A549 (cell line): ENCODE results near the gene TMEM37. TPM values are rescaled to one million over a fixed set of nuclear protein-coding genes. Genes with fewer than 3 reads are reported as not detected.
A peak's percentile ranks its signal among the peaks of the same experiment; 100 is the strongest.

Experiments used
- ATAC-seq, 2 experiments: fragments of 200-7000 bp in 1 of 2; fragments of >200 bp in 1 of 2; cut with Nextera tagmentation in 1 of 2; cut with Tn5 transposase in 1 of 2; 3 replicates each; pipeline versions ENCODE4 v1.8.0 to v1.9.1; 2018 to 2020; ENCODE audit warnings: mild to moderate bottlenecking in 1 of 2, moderate library complexity in 1 of 2
- CTCF ChIA-PET: fragments of 300-600 bp; sonication (Branson Sonifier 250); formaldehyde crosslinking; extraction: SDS; loops from one replicate; lab custom pipeline; 2021; ENCODE audit warnings: antibody characterized with exemption, inconsistent platforms; lab: Yijun Ruan, JAX
- POLR2A ChIA-PET: fragments of 350-600 bp; formaldehyde crosslinking; extraction: SDS; loops from one replicate; lab custom pipeline; 2021; ENCODE audit warnings: antibody characterized with exemption, inconsistent platforms; lab: Yijun Ruan, JAX
- DNase-seq, 2 experiments: peaks; one replicate each; pipeline versions ENCODE4 v3.0.0 to v3.0.0-alpha.2; 2011 to 2016; ENCODE audit warnings: low read depth in 1 of 2, low spot score in 1 of 2
- FAIRE-seq: peaks from 2 replicates; lab custom pipeline; 2011; peaks lifted over from hg19 to GRCh38; lab: Jason Lieb, UNC
- H3K27ac ChIP-seq, 2 experiments: fragments of >200 bp; sonication (Bioruptor Twin); formaldehyde crosslinking; 3 replicates each; pipeline ENCODE4 v1.5.1; 2016 to 2017
- H3K4me1 ChIP-seq: fragments of >200 bp; sonication (Bioruptor Twin); formaldehyde crosslinking; 3 replicates; pipeline ENCODE4 v1.6.1; 2016
- H3K4me2 ChIP-seq: fragments of >200 bp; sonication (Bioruptor Twin); formaldehyde crosslinking; 3 replicates; pipeline ENCODE4 v1.6.1; 2016
- H3K4me3 ChIP-seq: fragments of >200 bp; sonication (Bioruptor Twin); formaldehyde crosslinking; 3 replicates; pipeline ENCODE4 v1.5.1; 2016
- H3K9me3 ChIP-seq: fragments of >200 bp; sonication (Bioruptor Twin); formaldehyde crosslinking; 3 replicates; pipeline ENCODE4 v1.6.1; 2016
- CHD4 ChIP-seq: fragments of 200-600 bp; sonication (generic); IDR thresholded peaks from 2 replicates; pipeline ENCODE4 v1.6.1; 2016; ENCODE audit warnings: antibody characterized with exemption, mild to moderate bottlenecking, borderline replicate concordance
- CTCF ChIP-seq: fragments of >200 bp; sonication (Bioruptor Twin); formaldehyde crosslinking; IDR thresholded peaks from 3 replicates; pipeline ENCODE4 v1.5.1; 2016
- HOXB13 ChIP-seq: fragments of 250-450 bp; sonication (Bioruptor Pico); IDR thresholded peaks from 2 replicates; pipeline ENCODE4 v1.5.0; 2020; ENCODE audit warnings: low read depth, mild to moderate bottlenecking, moderate library complexity
- HOXB5 ChIP-seq: fragments of 250-450 bp; sonication (Bioruptor Pico); IDR thresholded peaks from 2 replicates; pipeline ENCODE4 v1.5.0; 2020; ENCODE audit warnings: mild to moderate bottlenecking, moderate library complexity
- JUNB ChIP-seq: fragments of >200 bp; sonication (Bioruptor Twin); formaldehyde crosslinking; IDR thresholded peaks from 2 replicates; pipeline ENCODE4 v1.6.1; 2016
- KDM5A ChIP-seq: fragments of 200-600 bp; sonication (generic); IDR thresholded peaks from 2 replicates; pipeline ENCODE4 v1.6.1; 2016; ENCODE audit warnings: antibody characterized with exemption, mild to moderate bottlenecking
- NPAS2 ChIP-seq: fragments of 250-450 bp; sonication (Bioruptor Pico); IDR thresholded peaks from 2 replicates; pipeline ENCODE4 v1.8.0; 2022; ENCODE audit warnings: mild to moderate bottlenecking, moderate library complexity, borderline replicate concordance
- NR3C1 ChIP-seq: fragments of >200 bp; sonication (Bioruptor Twin); formaldehyde crosslinking; IDR thresholded peaks from 3 replicates; pipeline ENCODE4 v1.6.1; 2017
- POLR2AphosphoS2 ChIP-seq: conservative IDR thresholded peaks from 2 replicates; pipeline ENCODE4 v1.6.1; 2012; ENCODE audit warnings: low read length, improper control_type of control experiment, inconsistent platforms
- REST ChIP-seq: fragments of 200-600 bp; sonication (generic); IDR thresholded peaks from 2 replicates; pipeline ENCODE4 v1.6.1; 2016; ENCODE audit warnings: antibody characterized with exemption, mild to moderate bottlenecking, moderate library complexity
- RFX5 ChIP-seq: fragments of 450-650 bp; IDR thresholded peaks from 2 replicates; pipeline ENCODE4 v1.7.1; 2014; ENCODE audit warnings: antibody characterized with exemption, mild to moderate bottlenecking, moderate library complexity
- RNF2 ChIP-seq: fragments of 200-600 bp; sonication (generic); IDR thresholded peaks from 2 replicates; pipeline ENCODE4 v1.6.1; 2016; ENCODE audit warnings: low read depth, mild to moderate bottlenecking, antibody characterized with exemption, moderate library complexity, borderline replicate concordance
- ZFP36 ChIP-seq: fragments of 450-650 bp; IDR thresholded peaks from 2 replicates; pipeline ENCODE4 v1.6.1; 2014; ENCODE audit warnings: borderline replicate concordance; ENCODE audit not compliant: partially characterized antibody
- ZNF302 ChIP-seq: fragments of 250-450 bp; sonication (Bioruptor Pico); IDR thresholded peaks from 2 replicates; pipeline ENCODE4 v1.9.0; 2021; ENCODE audit warnings: inconsistent platforms, mild to moderate bottlenecking, moderate library complexity
- WGBS: methylation state at CpG from one replicate; pipeline ENCODE4 v1.1.6; 2017; ENCODE audit errors: missing lambda C conversion rate; 5-methylcytosine and 5-hydroxymethylcytosine counted together
- polyA plus RNA-seq, 4 experiments: library from polyadenylated mRNA; depleted of rRNA in 3 of 4; stranded (reverse); fragments of >200 nt; fragmentation: RNase III in 1 of 4; extraction: RNeasy Plus Mini Kit Qiagen cat#74134 plus additional on column Dnase treatment in 1 of 4; gene quantifications; 2 replicates in 3 of 4; 3 replicates in 1 of 4; pipeline ENCODE4 v1.2.3, GENCODE V29; 2011 to 2017
- TF ChIP-seq, protein P1 (sequence below): fragments of >200 bp; sonication (Bioruptor Twin); formaldehyde crosslinking; IDR thresholded peaks from 3 replicates; pipeline ENCODE4 v1.6.1; 2016

Gene TMEM37
- polyA plus RNA-seq, 2 of the 4 experiments (the other 2 are of a cell fraction) = 5.1 to 7.5 TPM

DNA sequence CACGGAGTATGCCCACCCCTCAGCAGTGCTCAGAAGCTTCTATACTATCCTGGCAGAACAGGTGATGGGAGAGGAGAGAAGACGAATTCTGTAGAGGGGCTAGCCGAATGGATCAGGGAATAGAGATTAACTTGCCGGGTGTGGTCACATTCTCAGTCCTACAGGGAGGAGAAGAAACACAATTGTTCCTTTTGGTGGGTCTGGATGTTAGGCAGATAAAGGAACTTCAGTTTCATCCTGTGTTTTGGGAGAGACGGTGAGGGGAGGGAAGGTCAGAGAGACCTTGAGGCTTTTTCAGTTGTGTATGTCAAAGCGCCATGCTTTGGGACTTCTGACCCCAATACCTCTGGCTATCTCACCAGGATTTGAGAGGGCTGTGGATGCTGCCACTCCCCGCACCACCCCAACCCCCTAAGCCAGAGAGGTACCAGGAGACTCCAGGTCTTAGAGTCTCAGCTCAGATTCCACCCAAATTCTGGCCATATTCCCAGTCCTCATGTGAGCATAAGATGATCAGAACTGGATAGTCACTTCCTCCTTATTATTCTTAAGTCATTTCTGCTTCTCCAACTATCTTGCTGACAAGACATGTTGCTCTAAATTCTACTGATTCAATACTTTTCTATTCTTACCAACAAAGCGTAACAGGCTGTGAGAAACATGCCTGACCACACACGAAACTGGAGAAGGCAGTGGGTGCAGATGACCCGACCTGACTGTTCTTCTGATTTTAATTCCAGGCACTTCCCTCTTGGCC is 2.3 kb upstream of the TMEM37 start:
- TF ChIP-seq KDM5A = no peak
- TF ChIP-seq, all 56 proteins: peak for 0
- CTCF ChIA-PET = interaction anchor here (0.8 to 1.9 kb wide), 2 partner anchors 12 to 47 kb away, joined by 3 to 5 read pairs; no protein-coding TSS in a partner anchor
- Histone ChIP-seq H3K4me1 (peaks cover 51% of the 10 kb centered on the region), H3K27ac (peak overlapping the region in 1 of 2 experiments; percentile 91; a peak in 2 of 6 replicates), H3K4me2 (peak overlapping the region; percentile 1; the same call in 1 of the 3 replicates), H3K9me3 (no peaks in the 10 kb centered on the region), H3K4me3 (no peak overlapping the region)
- 82% methylated on average over 10 of the region's 10 CpGs for WGBS
- DNase-seq (no peak), FAIRE-seq (no peak), ATAC-seq (no peak)
- POLR2A ChIA-PET = no interaction called here

- no peaks in the 10 kb centered on the region for H3K9me3 ChIP-seq
- TF ChIP-seq POLR2AphosphoS2 (no peak), ZFP36 (no peak), REST (no peak), CTCF (no peak), RFX5 (no peak), CHD4 (no peak), RNF2 (no peak), NPAS2 (CRISPR knock-in tag) (no peak)
- TF ChIP-seq, all 56 proteins: peak for 0
- POLR2A ChIA-PET = no interaction called here
- no peak overlapping the region for H3K4me2 ChIP-seq
- 89% methylated on average over 5 of the region's 5 CpGs for WGBS
- peak overlapping the region; percentile 7 to 91; a peak in 2 of 6 replicates for H3K27ac ChIP-seq
- H3K4me3 ChIP-seq = no peak overlapping the region
- CTCF ChIA-PET = interaction anchor here (0.8 kb wide), 1 partner anchor 12 kb away, joined by 3 read pairs; no protein-coding TSS in a partner anchor
- DNase-seq (no peak), FAIRE-seq (no peak), ATAC-seq (no peak)
- H3K4me1 ChIP-seq = peaks cover 51% of the 10 kb centered on the region
Measured at GRCh38 chr2:119430023-119430498, 1.6 kb upstream of the TMEM37 start.

DNA sequence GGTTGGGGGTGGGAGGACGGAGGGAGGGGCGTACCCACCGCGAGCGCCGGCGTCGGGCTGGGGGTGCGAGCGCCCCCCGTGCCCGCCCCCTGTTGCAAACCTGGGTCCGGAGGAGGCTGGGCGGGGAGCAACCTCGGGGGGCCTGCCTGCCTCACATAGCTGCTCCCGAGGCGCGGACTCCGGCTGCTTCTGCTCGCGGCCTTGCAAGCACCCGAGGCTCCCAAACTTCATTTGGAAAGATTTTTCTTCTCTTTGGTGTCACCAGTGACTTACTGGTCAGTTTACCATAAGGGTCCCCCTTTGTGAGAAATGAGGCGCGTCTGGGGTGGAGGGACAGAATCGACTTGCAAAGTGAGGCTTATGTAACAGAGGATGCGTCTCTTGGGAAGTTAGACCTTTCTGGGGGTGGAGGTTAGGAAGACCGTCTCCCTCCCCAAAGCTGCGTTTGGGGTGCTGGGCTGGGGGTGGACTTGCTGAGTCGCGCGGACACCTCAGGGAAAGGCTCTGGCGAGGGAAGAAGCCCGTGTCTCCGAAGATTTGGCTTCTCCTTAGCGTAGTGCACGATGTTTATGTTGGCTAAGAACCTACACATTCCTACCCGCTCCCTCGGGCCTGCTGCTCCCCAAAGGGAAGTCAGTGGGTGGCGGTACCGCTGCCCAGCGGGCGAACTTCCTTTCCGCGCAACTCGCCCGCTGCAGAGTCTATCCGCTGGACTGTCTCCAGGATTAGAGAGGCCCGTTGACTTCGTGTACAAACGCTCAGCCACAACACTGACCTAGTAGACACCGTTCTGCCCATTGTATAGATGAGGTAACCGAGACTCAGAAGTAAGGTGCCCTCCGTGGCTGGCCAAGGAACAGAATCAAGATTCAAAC is 559 bp downstream of the TMEM37 start:
- no peak for DNase-seq
- no peaks in the 10 kb centered on the region for H3K9me3 ChIP-seq
- TF ChIP-seq, protein P1, sequence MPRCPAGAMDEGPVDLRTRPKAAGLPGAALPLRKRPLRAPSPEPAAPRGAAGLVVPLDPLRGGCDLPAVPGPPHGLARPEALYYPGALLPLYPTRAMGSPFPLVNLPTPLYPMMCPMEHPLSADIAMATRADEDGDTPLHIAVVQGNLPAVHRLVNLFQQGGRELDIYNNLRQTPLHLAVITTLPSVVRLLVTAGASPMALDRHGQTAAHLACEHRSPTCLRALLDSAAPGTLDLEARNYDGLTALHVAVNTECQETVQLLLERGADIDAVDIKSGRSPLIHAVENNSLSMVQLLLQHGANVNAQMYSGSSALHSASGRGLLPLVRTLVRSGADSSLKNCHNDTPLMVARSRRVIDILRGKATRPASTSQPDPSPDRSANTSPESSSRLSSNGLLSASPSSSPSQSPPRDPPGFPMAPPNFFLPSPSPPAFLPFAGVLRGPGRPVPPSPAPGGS = no peak
- no peak for TF ChIP-seq JUNB
- no peak for TF ChIP-seq NR3C1
- no peak for TF ChIP-seq HOXB13 (CRISPR knock-in tag)
- no peak for TF ChIP-seq ZNF302 (CRISPR knock-in tag)
- no peak for TF ChIP-seq HOXB5 (CRISPR knock-in tag)
- TF ChIP-seq, all 56 proteins: peak for 0
- Histone ChIP-seq H3K4me2 (peak overlapping the region; percentile 65), H3K27ac (peak overlapping the region; percentile 64 to 91), H3K4me3 (peak overlapping the region; percentile 43), H3K4me1 (peaks cover 29% of the 10 kb centered on the region)
- CTCF ChIA-PET = interaction anchor here (1.3 to 2.6 kb wide), 2 partner anchors 26 to 44 kb away, joined by 3 to 13 read pairs; no protein-coding TSS in a partner anchor
- FAIRE-seq (no peak), ATAC-seq (peak; percentile 9 to 22; a peak in 3 of 6 replicates)
- POLR2A ChIA-PET = interaction anchor here (0.9 to 1.2 kb wide), 3 partner anchors 10 to 327 kb away, joined by 3 read pairs; partner anchors contain the start of gene PTPN4
- 68% methylated on average over 41 of the region's 53 CpGs for WGBS
